HepG2 (cell line): Measurements from ENCODE around the gene FITM1.

ENCODE experiments used
- DPF2 ChIP-seq: sonication (generic); formaldehyde crosslinking; IDR thresholded peaks from 2 replicates; pipeline ENCODE4 v1.4.0; 2020; ENCODE audit warnings: mild to moderate bottlenecking, low read depth, missing genetic modification reagents, borderline replicate concordance
- HDAC1 ChIP-seq: sonication (generic); formaldehyde crosslinking; IDR thresholded peaks from 2 replicates; pipeline ENCODE4 v1.5.1; 2020; ENCODE audit warnings: mild to moderate bottlenecking, missing genetic modification reagents
- IRF2 ChIP-seq: IDR thresholded peaks from 2 replicates; pipeline ENCODE4 v1.6.1; 2018; ENCODE audit warnings: missing genetic modification reagents, missing compliant biosample characterization
- POLR2A ChIP-seq, 2 experiments: IDR thresholded peaks; 2 replicates each; pipeline ENCODE4 v1.6.1; 2011; ENCODE audit warnings: low read depth in 2 of 2, low read length in 2 of 2, mild to moderate bottlenecking in 1 of 2, moderate library complexity in 1 of 2; ENCODE audit not compliant: insufficient read depth in 1 of 2
- YY1 ChIP-seq: IDR thresholded peaks from 2 replicates; pipeline ENCODE4 v1.6.1; 2011; ENCODE audit warnings: low read length, low read depth, moderate library complexity, mild to moderate bottlenecking; ENCODE audit not compliant: insufficient read depth, insufficient replicate concordance
- TF ChIP-seq, protein P1 (sequence below): sonication (generic); formaldehyde crosslinking; IDR thresholded peaks from 2 replicates; pipeline ENCODE4 v1.4.0; 2020; ENCODE audit warnings: missing genetic modification reagents, borderline replicate concordance
- TF ChIP-seq, protein P2 (sequence below): sonication (generic); formaldehyde crosslinking; IDR thresholded peaks from 2 replicates; pipeline ENCODE4 v1.8.0; 2022; ENCODE audit warnings: missing genetic modification reagents, mild to moderate bottlenecking, moderate library complexity, borderline replicate concordance

DNA sequence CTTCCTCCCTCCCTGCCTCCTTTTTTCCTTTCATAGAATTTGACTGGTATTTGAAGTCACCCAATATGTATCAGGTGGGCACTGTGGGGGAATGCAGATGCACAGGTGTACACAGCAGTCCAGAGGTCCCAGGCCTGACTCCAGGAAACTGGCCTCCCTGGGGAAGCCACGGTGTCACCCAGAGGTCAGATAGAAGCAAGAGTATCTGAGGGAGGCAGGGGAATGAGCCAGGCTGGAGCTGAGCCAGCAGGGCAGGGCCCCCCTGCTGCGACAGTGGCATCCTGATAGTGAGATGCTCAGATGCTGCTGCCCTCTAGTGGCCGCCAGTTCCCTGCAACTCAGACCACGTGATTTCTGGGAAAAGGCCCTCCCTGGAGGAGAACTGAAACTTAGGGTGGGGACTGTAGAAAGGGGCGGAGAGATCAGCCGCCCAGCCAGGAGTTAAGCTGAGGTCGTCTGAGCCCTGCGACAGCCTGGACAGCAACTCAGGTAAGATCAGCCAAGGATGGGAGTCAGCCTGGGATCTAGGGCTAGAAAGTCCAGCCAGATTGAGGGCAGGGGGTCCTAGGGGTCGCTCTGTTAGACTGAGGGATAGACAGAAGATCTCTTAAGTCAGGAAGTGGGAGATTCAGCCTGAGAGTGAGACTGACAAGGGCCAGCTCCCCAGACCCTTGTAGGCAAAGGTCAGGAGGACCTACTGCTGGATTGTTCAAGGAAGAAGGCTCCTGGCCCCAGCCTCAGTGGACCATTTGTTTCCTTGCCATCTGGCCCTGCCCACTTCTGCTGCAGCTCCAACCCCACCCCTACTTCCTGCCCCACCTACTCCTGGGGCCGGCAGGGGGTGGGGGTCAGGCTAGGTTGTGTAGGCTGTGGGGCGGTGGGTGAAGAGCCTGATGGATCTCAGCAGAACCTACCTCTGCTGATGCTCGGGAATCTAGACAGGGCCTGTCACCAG is 30.7 kb downstream of the FITM1 start, which contains the start of gene IRF9:
- peak in 1 of 2 experiments; percentile 66; a peak in 2 of 4 replicates for TF ChIP-seq POLR2A (IDR thresholded peaks at IDR 0.05; ENCODE audit: insufficient read depth in 1 of 2, low read depth in 2 of 2, low read length in 2 of 2)
- TF ChIP-seq HDAC1 (CRISPR knock-in tag) = peak; percentile 100
- TF ChIP-seq DPF2 (CRISPR knock-in tag) = no peak
- peak; percentile 82 for TF ChIP-seq YY1
- TF ChIP-seq IRF2 (CRISPR knock-in tag) = peak; percentile 100
- TF ChIP-seq, protein P1, sequence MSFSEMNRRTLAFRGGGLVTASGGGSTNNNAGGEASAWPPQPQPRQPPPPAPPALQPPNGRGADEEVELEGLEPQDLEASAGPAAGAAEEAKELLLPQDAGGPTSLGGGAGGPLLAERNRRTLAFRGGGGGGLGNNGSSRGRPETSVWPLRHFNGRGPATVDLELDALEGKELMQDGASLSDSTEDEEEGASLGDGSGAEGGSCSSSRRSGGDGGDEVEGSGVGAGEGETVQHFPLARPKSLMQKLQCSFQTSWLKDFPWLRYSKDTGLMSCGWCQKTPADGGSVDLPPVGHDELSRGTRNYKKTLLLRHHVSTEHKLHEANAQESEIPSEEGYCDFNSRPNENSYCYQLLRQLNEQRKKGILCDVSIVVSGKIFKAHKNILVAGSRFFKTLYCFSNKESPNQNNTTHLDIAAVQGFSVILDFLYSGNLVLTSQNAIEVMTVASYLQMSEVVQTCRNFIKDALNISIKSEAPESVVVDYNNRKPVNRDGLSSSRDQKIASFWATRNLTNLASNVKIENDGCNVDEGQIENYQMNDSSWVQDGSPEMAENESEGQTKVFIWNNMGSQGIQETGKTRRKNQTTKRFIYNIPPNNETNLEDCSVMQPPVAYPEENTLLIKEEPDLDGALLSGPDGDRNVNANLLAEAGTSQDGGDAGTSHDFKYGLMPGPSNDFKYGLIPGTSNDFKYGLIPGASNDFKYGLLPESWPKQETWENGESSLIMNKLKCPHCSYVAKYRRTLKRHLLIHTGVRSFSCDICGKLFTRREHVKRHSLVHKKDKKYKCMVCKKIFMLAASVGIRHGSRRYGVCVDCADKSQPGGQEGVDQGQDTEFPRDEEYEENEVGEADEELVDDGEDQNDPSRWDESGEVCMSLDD = no peak; the same call in 1 of the 2 replicates
- TF ChIP-seq, protein P2, sequence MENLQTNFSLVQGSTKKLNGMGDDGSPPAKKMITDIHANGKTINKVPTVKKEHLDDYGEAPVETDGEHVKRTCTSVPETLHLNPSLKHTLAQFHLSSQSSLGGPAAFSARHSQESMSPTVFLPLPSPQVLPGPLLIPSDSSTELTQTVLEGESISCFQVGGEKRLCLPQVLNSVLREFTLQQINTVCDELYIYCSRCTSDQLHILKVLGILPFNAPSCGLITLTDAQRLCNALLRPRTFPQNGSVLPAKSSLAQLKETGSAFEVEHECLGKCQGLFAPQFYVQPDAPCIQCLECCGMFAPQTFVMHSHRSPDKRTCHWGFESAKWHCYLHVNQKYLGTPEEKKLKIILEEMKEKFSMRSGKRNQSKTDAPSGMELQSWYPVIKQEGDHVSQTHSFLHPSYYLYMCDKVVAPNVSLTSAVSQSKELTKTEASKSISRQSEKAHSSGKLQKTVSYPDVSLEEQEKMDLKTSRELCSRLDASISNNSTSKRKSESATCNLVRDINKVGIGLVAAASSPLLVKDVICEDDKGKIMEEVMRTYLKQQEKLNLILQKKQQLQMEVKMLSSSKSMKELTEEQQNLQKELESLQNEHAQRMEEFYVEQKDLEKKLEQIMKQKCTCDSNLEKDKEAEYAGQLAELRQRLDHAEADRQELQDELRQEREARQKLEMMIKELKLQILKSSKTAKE (CRISPR knock-in tag) = 0 out of 2 replicates have a peak, but pooled peaks have one; percentile 82
